Measurements from ENCODE around the gene TMEM205. TPM values are rescaled to one million over a fixed set of nuclear protein-coding genes. Genes with fewer than 3 reads are reported as not detected.

Gene TMEM205
- total and polyA plus RNA-seq, 2 of the 13 experiments (the other 11 are each of a cell fraction or from before 2014, with no cell fraction given) = 45.5 to 98.7 TPM

GRCh38 chr19:11296264-11296663 lies 49.8 kb downstream of the TMEM205 start:
- no peak for FAIRE-seq
- WGBS (ENCODE audit: low lambda C conversion rate) = 22% methylated on average over 7 of the region's 7 CpGs
- H2AFZ ChIP-seq (ENCODE audit: low read length) = no peak overlapping the region
- H3K36me3 ChIP-seq (replicated peaks in 1 of 2; ENCODE audit: control insufficient read depth in 1 of 2, insufficient read depth in 2 of 2, low read length in 2 of 2) = no peaks in the 10 kb centered on the region
- ATAC-seq = no peak
- peaks cover 28% of the 10 kb centered on the region for H3K4me1 ChIP-seq (ENCODE audit: insufficient read depth, low read length)
- no peaks in the 10 kb centered on the region for H3K79me2 ChIP-seq (ENCODE audit: insufficient read depth, low read length)
- CTCF ChIA-PET (ENCODE audit: low intra/inter-chr PET ratio, low total read pairs) = interaction anchor here (0.7 kb wide), 1 partner anchor 151 kb away, joined by 3 read pairs; no protein-coding TSS in a partner anchor
- TF ChIP-seq CEBPB (IDR thresholded peaks at IDR 0.05; ENCODE audit: borderline replicate concordance, low read depth, low read length) = peak; percentile 39; the same call in 1 of the 2 replicates
- TF ChIP-seq PRMT3 (CRISPR knock-in tag; IDR thresholded peaks at IDR 0.05; ENCODE audit: borderline replicate concordance, low read depth) = no peak
- no peak for TF ChIP-seq ZNF280B (CRISPR knock-in tag; IDR thresholded peaks at IDR 0.05; ENCODE audit: borderline replicate concordance)
- intact Hi-C loops (cut with micrococcal nuclease; ENCODE audit: unreplicated experiment) (loop anchor here (10.0 kb wide), 1 partner anchor 149 kb away; no protein-coding TSS in a partner anchor), in situ Hi-C loops (cut with HindIII; ENCODE audit: extremely low pct_ligation_motif_present, low pct_unique_long_range_greater_than_20kb) (no loop called here)
- BruUV-seq (replicated peaks) = no TSS peak
- POLR2A ChIA-PET = interaction anchor here (3.0 kb wide), 1 partner anchor 79 kb away, joined by 8 read pairs; the partner anchor contains the start of gene SWSAP1
- DNase-seq (ENCODE audit: low spot score) = no peak
- no peak overlapping the region for H3K4me3 ChIP-seq (replicated peaks in 1 of 3; ENCODE audit: insufficient read depth in 1 of 3, low read depth in 2 of 3, low read length in 3 of 3)
- H3K27ac ChIP-seq (ENCODE audit: extremely low read length, insufficient read depth, low read length) = no peak overlapping the region
- no peak overlapping the region for H3K4me2 ChIP-seq (ENCODE audit: low read depth, low read length)
- H3K9me3 ChIP-seq (ENCODE audit: low read length) = no peaks in the 10 kb centered on the region
- no peaks in the 10 kb centered on the region for H4K20me1 ChIP-seq (ENCODE audit: insufficient read depth, low read length)
- no peak overlapping the region for H3K9ac ChIP-seq (ENCODE audit: insufficient read depth, low read depth, low read length)
- H3K27me3 ChIP-seq (ENCODE audit: control insufficient read depth in 1 of 2, insufficient read depth in 2 of 2, low read length in 2 of 2) = peaks cover 3 to 22% of the 10 kb centered on the region in 2 experiments; a peak in 3 of 5 replicates

- H4K20me1 ChIP-seq (ENCODE audit: insufficient read depth, low read length) = no peaks in the 10 kb centered on the region
- intact Hi-C loops (cut with micrococcal nuclease; ENCODE audit: unreplicated experiment) (loop anchor here (10.0 kb wide), 1 partner anchor 149 kb away; no protein-coding TSS in a partner anchor), in situ Hi-C loops (cut with HindIII; ENCODE audit: extremely low pct_ligation_motif_present, low pct_unique_long_range_greater_than_20kb) (no loop called here)
- no peak within 1 kb of the TSS for H3K4me2 ChIP-seq (ENCODE audit: low read depth, low read length)
- no peaks in the 10 kb centered on the region for H3K79me2 ChIP-seq (ENCODE audit: insufficient read depth, low read length)
- H3K9ac ChIP-seq (ENCODE audit: insufficient read depth, low read depth, low read length) = no peak within 1 kb of the TSS
- CTCF ChIA-PET (ENCODE audit: low intra/inter-chr PET ratio, low total read pairs) = interaction anchor here (0.7 kb wide), 1 partner anchor 152 kb away, joined by 3 read pairs; no protein-coding TSS in a partner anchor
- no peak for DNase-seq (ENCODE audit: low spot score)
- no peak within 1 kb of the TSS for H2AFZ ChIP-seq (ENCODE audit: low read length)
- TF ChIP-seq CTCF (CRISPR knock-in tag; IDR thresholded peaks at IDR 0.05) (peak; percentile 35; the same call in 1 of the 2 replicates), HNRNPLL (IDR thresholded peaks at IDR 0.05; ENCODE audit: low read depth, low read length, poor library complexity, severe bottlenecking) (no peak)
- peaks cover 24% of the 10 kb centered on the region for H3K4me1 ChIP-seq (ENCODE audit: insufficient read depth, low read length)
- peaks cover 3 to 22% of the 10 kb centered on the region in 2 experiments; a peak in 4 of 5 replicates for H3K27me3 ChIP-seq (ENCODE audit: control insufficient read depth in 1 of 2, insufficient read depth in 2 of 2, low read length in 2 of 2)
- POLR2A ChIA-PET = interaction anchor here (3.0 kb wide), 1 partner anchor 79 kb away, joined by 8 read pairs; the partner anchor contains the start of gene SWSAP1
- BruUV-seq (replicated peaks) = no TSS peak
- no peak within 1 kb of the TSS for H3K27ac ChIP-seq (ENCODE audit: extremely low read length, insufficient read depth, low read length)
- WGBS (ENCODE audit: low lambda C conversion rate) = 68% methylated on average over 6 of the region's 8 CpGs
- no peak within 1 kb of the TSS for H3K4me3 ChIP-seq (replicated peaks in 1 of 3; ENCODE audit: insufficient read depth in 1 of 3, low read depth in 2 of 3, low read length in 3 of 3)
- FAIRE-seq = no peak
- no peak; the same call in 2 of the 3 replicates for ATAC-seq
- H3K9me3 ChIP-seq (ENCODE audit: low read length) = no peaks in the 10 kb centered on the region
- H3K36me3 ChIP-seq (replicated peaks in 1 of 2; ENCODE audit: control insufficient read depth in 1 of 2, insufficient read depth in 2 of 2, low read length in 2 of 2) = no peaks in the 10 kb centered on the region
Measured at GRCh38 chr19:11295665-11296245, 50.3 kb downstream of the TMEM205 start, which contains the start of gene TSPAN16. TSS of gene TSPAN16 (plus strand) at chr19:11296160. CDS start at chr19:11296298, 138 bp downstream.
